HG03439 (cell line): Measurements from ENCODE around the gene IQGAP3.
A peak's percentile ranks its signal among the peaks of the same experiment; 100 is the strongest.
"Not testable (repeated sequence)": the region's sequence is repeated elsewhere in the genome, so short reads cannot be mapped to it uniquely, and the experiment has no call there.

ENCODE experiments used
- ATAC-seq: cut with Tn5 transposase; IDR thresholded peaks from one replicate; pipeline ENCODE4 v1.9.1; 2021; ENCODE audit warnings: mild to moderate bottlenecking, moderate library complexity; ENCODE audit not compliant: unreplicated experiment

Gene IQGAP3, protein sequence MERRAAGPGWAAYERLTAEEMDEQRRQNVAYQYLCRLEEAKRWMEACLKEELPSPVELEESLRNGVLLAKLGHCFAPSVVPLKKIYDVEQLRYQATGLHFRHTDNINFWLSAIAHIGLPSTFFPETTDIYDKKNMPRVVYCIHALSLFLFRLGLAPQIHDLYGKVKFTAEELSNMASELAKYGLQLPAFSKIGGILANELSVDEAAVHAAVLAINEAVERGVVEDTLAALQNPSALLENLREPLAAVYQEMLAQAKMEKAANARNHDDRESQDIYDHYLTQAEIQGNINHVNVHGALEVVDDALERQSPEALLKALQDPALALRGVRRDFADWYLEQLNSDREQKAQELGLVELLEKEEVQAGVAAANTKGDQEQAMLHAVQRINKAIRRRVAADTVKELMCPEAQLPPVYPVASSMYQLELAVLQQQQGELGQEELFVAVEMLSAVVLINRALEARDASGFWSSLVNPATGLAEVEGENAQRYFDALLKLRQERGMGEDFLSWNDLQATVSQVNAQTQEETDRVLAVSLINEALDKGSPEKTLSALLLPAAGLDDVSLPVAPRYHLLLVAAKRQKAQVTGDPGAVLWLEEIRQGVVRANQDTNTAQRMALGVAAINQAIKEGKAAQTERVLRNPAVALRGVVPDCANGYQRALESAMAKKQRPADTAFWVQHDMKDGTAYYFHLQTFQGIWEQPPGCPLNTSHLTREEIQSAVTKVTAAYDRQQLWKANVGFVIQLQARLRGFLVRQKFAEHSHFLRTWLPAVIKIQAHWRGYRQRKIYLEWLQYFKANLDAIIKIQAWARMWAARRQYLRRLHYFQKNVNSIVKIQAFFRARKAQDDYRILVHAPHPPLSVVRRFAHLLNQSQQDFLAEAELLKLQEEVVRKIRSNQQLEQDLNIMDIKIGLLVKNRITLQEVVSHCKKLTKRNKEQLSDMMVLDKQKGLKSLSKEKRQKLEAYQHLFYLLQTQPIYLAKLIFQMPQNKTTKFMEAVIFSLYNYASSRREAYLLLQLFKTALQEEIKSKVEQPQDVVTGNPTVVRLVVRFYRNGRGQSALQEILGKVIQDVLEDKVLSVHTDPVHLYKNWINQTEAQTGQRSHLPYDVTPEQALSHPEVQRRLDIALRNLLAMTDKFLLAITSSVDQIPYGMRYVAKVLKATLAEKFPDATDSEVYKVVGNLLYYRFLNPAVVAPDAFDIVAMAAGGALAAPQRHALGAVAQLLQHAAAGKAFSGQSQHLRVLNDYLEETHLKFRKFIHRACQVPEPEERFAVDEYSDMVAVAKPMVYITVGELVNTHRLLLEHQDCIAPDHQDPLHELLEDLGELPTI (N-terminal part only)

GRCh38 chr1:156571919-156572662, at the start of gene IQGAP3:
Gene IQGAP3 (minus strand): TSS chr1:156572565. CDS start chr1:156572529, 36 bp downstream.
- peak; percentile 73 for ATAC-seq

DNA sequence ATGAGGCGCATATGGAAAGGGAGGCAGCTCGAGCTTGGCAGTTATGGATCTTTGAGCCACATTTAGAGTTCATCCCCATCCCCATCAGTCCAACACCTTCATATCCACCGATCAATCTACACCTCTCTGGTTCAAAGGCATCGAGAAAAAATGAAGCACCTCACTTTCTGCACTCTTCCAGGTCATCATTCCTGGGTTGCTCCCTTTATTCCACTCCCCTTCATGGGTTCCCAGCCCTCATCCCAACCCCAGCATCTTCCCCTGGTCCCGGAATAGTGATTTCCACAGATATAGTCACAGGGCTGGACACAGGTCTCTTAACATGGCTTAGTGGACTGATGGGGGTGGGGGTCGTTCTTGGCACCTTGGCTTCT, 47.2 kb upstream of the IQGAP3 start:
- no peak for ATAC-seq

- no peak for ATAC-seq
Observed at GRCh38 chr1:156618853-156619581, 46.7 kb upstream of the IQGAP3 start, which contains the start of gene HAPLN2. Gene HAPLN2 (plus strand): TSS chr1:156619415. CDS start chr1:156623491, 4,076 bp downstream.

DNA sequence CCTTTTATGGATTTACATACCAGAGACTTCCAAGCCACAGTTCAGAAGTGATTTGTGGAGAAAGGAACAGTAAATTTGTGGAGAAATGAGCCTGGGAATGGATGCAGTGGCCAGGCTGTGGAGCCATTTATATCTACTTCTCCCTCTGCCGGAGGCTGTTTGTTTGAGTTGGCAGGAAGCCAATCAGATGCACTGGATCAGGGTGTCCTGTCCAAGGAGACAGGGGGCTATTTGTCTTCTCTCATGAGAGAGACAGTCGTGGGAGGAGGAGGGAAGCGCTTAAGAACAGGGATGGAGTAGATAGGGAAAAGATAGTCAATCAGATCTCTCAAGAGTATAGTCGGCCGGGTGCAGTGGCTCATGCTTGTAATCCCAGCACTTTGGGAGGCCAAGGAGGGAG, 44.1 kb upstream of the IQGAP3 start:
- no peak for ATAC-seq

DNA sequence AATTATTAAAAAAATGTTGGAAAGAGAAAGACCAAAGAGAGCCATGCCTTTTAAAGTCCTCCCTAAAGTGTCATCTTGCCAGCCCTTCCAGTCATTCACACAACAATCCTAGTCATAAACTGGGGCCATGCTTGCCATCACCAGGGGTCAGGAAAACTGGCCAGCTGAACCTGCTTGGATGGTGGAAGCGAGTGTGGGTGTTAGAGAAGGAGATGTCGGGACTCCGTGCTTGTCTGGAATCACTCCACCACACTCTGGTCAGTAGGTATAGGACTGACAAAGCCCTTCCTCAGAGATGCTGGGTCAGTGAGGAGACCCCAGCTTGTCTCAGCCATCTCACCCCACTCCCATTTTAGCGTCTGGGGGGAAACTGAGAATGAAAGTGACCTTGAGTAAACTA, 43.6 kb upstream of the IQGAP3 start:
- ATAC-seq, result no peak

DNA sequence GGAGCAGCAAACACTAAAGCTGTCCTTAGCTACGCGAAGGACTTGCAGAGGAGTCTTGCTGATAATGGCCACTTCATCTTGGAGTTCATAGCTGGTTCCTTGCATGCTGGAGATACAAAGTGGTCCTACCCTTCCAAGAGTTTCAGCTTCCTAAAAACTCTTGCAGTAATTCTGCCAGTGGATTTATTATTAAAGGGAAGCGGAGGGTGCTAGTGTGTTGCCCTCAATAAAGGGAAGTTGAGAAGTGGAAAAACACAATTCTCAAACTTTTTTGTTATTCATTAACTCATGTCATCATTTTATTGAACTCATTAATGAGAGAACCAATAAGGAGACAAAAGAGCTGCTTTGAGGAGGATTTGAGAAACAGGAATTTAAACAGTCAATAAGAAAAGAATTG, 40.3 kb upstream of the IQGAP3 start:
- ATAC-seq, result no peak

DNA sequence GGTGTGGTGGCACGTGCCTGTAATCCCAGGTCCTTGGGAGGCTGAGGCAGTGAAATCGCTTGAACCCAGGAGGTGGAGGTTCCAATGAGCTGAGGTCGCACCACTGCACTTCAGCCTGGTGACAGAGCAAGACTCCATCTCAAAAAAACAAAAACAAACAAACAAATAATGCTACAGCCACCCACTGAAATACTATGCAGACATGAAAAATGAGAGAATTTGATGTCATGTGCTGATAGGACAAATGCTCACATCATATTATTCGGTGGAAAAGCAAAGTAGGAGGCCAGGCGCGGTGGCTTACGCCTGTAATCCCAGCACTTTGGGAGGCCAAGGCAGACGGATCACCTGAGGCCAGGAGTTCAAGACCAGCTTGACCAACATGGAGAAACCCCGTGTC, 37.7 kb upstream of the IQGAP3 start:
- not testable (repeated sequence) for ATAC-seq

- no peak for ATAC-seq
Observed at GRCh38 chr1:156608981-156609380, 36.6 kb upstream of the IQGAP3 start.

GRCh38 chr1:156608036-156608674, 35.8 kb upstream of the IQGAP3 start:
- ATAC-seq, result peak; percentile 81

- ATAC-seq, result not testable (repeated sequence)
Observed at GRCh38 chr1:156607344-156607743, 35.0 kb upstream of the IQGAP3 start.

DNA sequence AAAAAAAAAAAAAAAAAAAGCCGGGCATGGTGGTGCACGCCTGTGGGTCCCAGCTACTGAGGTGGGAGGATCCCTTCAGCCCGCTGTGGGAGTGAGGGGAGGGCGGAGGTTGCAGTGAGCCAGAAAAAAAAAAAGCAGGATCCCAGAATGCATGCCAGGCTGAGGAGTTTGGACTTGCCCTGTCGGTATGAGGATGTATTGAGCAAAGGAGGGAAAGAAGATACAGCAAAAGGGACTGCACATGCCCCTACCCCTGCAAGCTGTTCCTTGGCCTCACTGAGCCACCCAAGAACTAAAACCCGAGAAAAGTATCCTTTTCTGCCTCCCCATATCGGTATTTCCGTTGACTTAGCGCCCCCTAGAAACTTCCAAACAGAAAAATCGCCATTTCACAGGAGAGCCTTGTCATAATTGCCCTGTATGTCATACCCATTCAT, 30.2 kb upstream of the IQGAP3 start:
- ATAC-seq, result no peak

DNA sequence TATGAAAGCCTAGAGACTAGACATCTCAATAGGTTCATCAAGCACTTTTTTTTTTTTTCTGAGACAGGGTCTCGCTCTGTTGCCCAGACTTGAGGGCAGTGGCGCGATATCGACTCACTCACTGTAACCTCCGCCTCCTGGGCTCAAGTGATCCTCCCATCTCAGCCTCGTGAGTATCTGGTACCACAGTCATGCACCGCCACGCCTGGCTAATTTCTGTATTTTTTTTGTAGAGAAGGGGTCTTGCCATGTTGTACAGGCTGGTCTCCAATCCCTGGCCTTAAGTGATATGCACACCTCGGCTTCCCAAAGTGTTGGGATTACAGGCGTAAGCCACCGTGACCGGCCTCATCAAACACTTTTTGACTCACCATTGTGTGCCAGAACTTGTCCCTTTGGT, 29.5 kb upstream of the IQGAP3 start:
- ATAC-seq, result peak; percentile 21

- peak; percentile 58 for ATAC-seq
Observed at GRCh38 chr1:156601122-156601830, 28.9 kb upstream of the IQGAP3 start, which contains the start of gene GPATCH4. Gene GPATCH4 (minus strand): TSS chr1:156601479.

- ATAC-seq, result no peak
Observed at GRCh38 chr1:156600733-156601121, 28.4 kb upstream of the IQGAP3 start.

DNA sequence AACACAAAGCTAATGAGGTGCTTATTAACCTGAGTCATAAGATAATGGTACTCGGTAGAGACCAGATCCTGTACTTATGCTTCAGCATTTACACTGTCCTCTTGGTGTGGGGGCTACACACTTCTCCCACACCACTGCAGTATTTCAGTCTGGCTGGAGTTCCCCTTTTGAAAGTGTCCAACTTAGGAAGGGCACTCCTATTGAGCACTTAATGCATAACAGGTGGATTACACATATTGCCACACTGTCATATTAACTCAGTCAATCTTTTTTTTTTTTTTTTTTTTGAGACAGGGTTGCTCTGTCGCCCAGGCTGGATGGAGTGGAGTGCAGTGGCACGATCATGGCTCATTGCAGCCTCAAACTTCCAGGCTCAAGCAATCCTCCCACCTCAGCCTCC, 27.4 kb upstream of the IQGAP3 start:
- no peak for ATAC-seq

DNA sequence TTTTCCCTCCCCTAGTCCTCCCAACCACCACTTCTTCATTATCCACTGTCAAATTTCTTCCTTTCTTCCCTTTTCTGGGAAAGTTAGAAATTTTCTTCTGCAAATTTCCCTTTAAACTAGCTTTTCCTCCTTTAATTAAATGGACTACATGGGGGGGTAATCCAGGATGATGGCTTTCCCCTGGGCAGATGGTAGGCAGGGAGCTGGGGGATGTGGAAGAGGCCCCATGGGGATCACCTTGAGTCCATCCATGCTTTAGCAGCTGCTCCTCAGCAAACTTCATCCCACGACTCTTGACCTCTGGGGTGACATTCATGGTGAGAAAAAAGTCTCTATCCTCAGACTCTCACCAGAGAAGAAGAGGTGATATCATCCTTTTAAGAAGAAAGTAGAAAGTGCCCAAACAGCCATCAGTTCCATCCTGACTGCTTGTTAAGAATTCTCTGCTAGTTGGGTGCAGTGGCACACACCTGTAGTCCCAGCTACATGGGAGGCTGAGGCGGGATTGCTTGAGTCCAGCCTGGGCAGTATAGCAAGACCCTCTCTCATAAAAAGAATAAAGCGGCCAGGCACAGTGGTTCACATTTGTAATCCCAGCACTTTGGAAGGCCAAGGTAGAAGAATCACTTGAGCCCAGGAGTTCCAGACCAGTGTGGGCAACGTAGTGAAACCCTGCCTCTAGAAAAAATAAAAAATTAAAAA, 26.5 kb upstream of the IQGAP3 start:
- ATAC-seq, result no peak

GRCh38 chr1:156598125-156598524, 25.8 kb upstream of the IQGAP3 start:
- no peak for ATAC-seq

- no peak for ATAC-seq
Observed at GRCh38 chr1:156596426-156596825, 24.1 kb upstream of the IQGAP3 start.
